Activated CD4-positive, alpha-beta T cell treated with anti-CD3 and anti-CD28 coated beads for 36 hours (primary cell): ENCODE results near the gene MANEAL. TPM values are rescaled to one million over a fixed set of nuclear protein-coding genes. Genes with fewer than 3 reads are reported as not detected.
"Not testable (repeated sequence)": the region's sequence is repeated elsewhere in the genome, so short reads cannot be mapped to it uniquely, and the experiment has no call there.

Experiments
- ATAC-seq: fragments of 200-7000 bp; cut with Tn5 transposase; one replicate; pipeline ENCODE4 v1.10.0; 2021; ENCODE audit warnings: mild to moderate bottlenecking, moderate library complexity
- CTCF ChIA-PET: fragments of 350-600 bp; sonication (Branson Sonifier 250); formaldehyde crosslinking; loops from one replicate; lab custom pipeline; 2021; ENCODE audit warnings: antibody characterized with exemption; lab: Charles Lee
- POLR2A ChIA-PET: fragments of 350-600 bp; sonication (Branson Sonifier 250); formaldehyde crosslinking; loops from one replicate; lab custom pipeline; 2021; ENCODE audit warnings: antibody characterized with exemption, inconsistent platforms; lab: Charles Lee
- DNase-seq: peaks from one replicate; pipeline ENCODE4 v3.0.0-alpha.2; 2020
- H3K27ac Mint-ChIP-seq: one replicate; pipeline ENCODE4 v1.8.0; 2021; ENCODE audit warnings: mixed read lengths
- H3K27me3 Mint-ChIP-seq: one replicate; pipeline ENCODE4 v1.8.0; 2021; ENCODE audit warnings: mixed read lengths
- H3K36me3 Mint-ChIP-seq: one replicate; pipeline ENCODE4 v1.8.0; 2021; ENCODE audit warnings: low read depth, mixed read lengths
- H3K4me1 Mint-ChIP-seq: one replicate; pipeline ENCODE4 v1.8.0; 2021; ENCODE audit warnings: mixed read lengths
- H3K4me3 Mint-ChIP-seq: one replicate; pipeline ENCODE4 v1.8.0; 2021; ENCODE audit warnings: mild to moderate bottlenecking, moderate library complexity, mixed read lengths
- H3K9me3 Mint-ChIP-seq: one replicate; pipeline ENCODE4 v1.8.0; 2021; ENCODE audit warnings: low read depth, mixed read lengths
- intact Hi-C, 2 experiments: fragments of 100-400 bp; cut with DNase I in 1 of 2; cut with micrococcal nuclease in 1 of 2; formaldehyde crosslinking; loops; one replicate each; pipeline versions ENCODE4 v1.14.2 to v1.15.1; 2022 to 2024; cut with DNase I, micrococcal nuclease
- total RNA-seq, 2 experiments: library from RNA; stranded (reverse); gene quantifications; one replicate each; pipeline ENCODE4 v1.2.3, GENCODE V29; 2021

Gene MANEAL
- total RNA-seq, 2 experiments from 2014 or later, result 1.0 TPM

DNA sequence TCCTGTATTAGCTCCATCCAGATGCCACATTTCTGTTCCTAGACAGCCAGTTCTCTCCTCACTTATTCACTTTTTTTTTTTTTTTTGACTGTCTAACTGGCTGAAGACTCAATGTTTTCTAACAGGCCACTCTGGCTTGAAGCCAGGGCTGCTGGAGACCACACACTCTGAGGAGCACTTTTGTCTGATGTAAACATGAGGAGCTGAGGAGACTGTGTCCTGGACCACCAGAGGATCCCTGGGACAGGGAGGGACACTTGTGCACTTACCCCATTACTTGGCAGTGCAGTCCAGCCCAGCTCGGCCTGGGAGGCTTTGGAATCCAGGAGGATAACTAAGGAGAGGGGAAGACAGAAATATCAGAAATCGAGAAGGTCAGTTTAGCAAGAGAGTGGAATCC, 31.1 kb upstream of the MANEAL start:
- DNase-seq, result no peak
- Mint-ChIP-seq H3K4me1 (peaks cover 18% of the 10 kb centered on the region), H3K36me3 (no peaks in the 10 kb centered on the region), H3K27ac (no peak overlapping the region), H3K4me3 (no peak overlapping the region), H3K9me3 (no peaks in the 10 kb centered on the region), H3K27me3 (peaks cover 48% of the 10 kb centered on the region)
- ChIA-PET POLR2A (interaction anchor here (0.6 to 0.7 kb wide), 2 partner anchors 13 to 20 kb away, joined by 3 to 5 read pairs; no protein-coding TSS in a partner anchor), CTCF (interaction anchor here (0.8 kb wide), 1 partner anchor 27 kb away, joined by 3 read pairs; no protein-coding TSS in a partner anchor)
- intact Hi-C loops, result no loop called here
- no peak for ATAC-seq

DNA sequence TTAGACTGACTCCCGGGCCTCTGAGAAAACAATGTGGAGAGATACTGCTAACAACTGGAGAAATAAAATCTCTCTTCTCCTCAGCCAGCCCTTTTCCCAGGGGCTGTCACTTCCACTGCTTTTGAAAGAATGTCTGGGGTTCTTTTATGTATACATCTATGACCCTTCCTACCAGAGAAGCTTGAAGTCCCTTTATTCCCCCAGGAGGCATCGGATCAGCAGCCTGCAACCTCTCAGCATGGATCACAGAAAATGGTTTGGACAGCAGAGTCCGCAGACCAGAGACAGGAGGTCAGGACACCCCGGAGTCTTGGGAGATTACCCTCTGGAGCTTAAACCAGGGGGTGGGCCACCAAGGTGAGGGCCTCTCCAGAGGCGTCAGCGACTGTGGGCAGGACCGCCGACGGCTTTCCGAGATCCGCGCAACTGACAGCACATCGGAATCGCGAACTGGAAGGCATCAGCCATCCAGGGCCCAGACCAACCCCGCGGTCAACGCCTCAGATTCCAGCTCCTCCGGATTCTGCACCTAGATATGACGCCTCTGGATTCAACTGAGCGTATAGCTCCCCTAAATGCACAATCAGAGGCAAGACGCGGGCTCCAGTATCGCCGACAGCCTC, 29.7 kb upstream of the MANEAL start:
- DNase-seq, result no peak
- peaks cover 18% of the 10 kb centered on the region for H3K4me1 Mint-ChIP-seq
- ChIA-PET CTCF (interaction anchor here (0.8 kb wide), 1 partner anchor 82 kb away, joined by 3 read pairs; no protein-coding TSS in a partner anchor), POLR2A (no interaction called here)
- ATAC-seq, result no peak
- no peaks in the 10 kb centered on the region for H3K36me3 Mint-ChIP-seq
- H3K27ac Mint-ChIP-seq, result no peak overlapping the region
- intact Hi-C loops, result no loop called here
- no peaks in the 10 kb centered on the region for H3K9me3 Mint-ChIP-seq
- no peak overlapping the region for H3K4me3 Mint-ChIP-seq
- peaks cover 57% of the 10 kb centered on the region for H3K27me3 Mint-ChIP-seq

DNA sequence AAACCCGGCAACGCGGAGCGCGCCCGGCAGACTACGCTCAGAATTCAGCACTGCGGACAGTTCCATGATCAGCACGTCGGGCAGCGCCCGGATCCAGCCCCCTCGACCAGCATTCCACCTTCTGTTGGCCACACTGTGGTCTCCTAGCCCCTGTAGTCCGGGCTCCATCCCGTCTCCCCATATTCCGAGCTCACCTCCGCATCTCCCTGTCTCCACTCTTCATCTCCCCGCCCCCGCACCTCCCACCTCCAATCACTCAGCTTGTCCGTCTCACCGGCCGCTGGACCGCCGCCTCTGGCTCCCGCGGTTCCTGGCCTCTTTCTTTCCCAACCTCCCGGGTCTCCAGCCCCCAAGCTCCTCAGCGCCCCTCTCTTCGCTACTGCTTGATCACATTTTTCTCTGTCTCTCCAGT, 29.2 kb upstream of the MANEAL start:
- ATAC-seq (no peak), DNase-seq (peak; percentile 78)
- ChIA-PET POLR2A (no interaction called here), CTCF (interaction anchor here (0.8 to 1.2 kb wide), 2 partner anchors 82 to 95 kb away, joined by 3 read pairs; partner anchors contain the start of gene MTF1)
- H3K36me3 Mint-ChIP-seq, result no peaks in the 10 kb centered on the region
- H3K9me3 Mint-ChIP-seq, result no peaks in the 10 kb centered on the region
- H3K4me1 Mint-ChIP-seq, result peaks cover 18% of the 10 kb centered on the region
- no peak overlapping the region for H3K27ac Mint-ChIP-seq
- intact Hi-C loops, result no loop called here
- peaks cover 62% of the 10 kb centered on the region for H3K27me3 Mint-ChIP-seq
- H3K4me3 Mint-ChIP-seq, result no peak overlapping the region

DNA sequence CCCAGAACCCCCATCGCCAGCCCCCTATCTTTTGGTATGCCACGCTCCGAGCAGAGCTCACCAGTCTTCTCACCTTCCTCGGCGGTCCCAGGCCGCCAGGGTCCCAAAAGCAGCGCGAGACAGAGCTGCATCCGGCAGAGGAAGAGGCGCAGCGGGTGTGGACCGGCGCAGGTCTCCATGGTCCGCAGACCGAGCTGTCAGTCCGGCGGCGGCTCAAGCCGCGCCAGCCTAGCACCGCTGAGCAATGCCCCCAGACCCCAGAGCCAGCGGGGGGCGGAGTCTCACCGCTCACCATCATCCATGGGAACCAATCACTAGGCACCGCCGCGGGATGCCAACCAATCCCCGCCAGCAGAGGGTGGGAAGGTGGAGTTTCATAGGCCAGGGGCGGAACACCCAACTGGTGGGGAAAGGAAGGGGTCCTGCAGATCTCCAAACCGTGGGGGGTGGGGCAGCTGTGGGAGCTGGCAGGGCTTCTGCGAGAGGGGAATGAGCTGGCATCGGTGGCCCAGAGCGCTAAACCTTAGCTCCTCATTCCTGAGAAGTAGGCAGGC, 28.7 kb upstream of the MANEAL start, which contains the start of gene EPHA10:
Gene EPHA10 (minus strand): TSS at position 233 of the 554 bp plus-strand sequence. CDS start 54 bp downstream, at position 179.
- intact Hi-C loops, result no loop called here

DNA sequence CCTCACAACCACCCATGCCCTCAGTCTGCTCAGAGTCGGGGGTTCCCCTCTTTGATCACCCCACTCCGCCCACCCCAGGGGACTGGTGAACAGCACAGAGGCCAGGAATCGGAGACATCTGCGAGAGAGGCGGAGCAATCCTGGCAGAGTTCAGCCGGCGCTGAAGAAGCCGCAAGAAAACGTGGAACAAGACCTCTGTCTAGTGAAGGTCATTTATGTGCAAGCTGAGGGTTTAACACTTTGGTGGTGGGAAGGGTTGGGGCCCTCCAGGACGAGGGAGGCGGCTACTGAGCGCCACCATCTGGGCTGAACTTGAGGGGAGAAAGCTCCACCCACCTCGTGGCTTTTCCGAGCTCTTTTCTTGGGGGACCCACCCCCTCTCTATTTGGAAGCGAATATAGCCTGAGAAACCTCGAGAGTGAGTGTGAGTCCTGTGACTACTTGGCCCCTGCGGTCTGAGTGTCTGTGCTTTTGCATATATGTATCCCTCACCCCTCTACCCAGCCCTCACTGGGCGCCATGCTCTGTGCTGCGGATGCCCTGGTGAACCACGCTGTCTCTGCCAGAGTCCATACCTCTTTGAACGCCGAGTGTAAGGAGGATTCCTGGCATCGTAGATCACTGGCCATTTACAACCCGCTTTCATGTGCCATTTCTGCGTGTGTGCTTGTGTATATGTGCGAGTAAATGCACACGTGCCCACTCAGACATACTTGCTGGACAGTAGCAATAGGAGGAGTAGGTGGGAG, 27.6 kb upstream of the MANEAL start:
- Mint-ChIP-seq H3K27me3 (peaks cover 72% of the 10 kb centered on the region), H3K4me3 (peak overlapping the region; percentile 30), H3K4me1 (peaks cover 18% of the 10 kb centered on the region), H3K27ac (no peak overlapping the region), H3K36me3 (no peaks in the 10 kb centered on the region), H3K9me3 (no peaks in the 10 kb centered on the region)
- ChIA-PET POLR2A (no interaction called here), CTCF (interaction anchor here (0.6 to 1.0 kb wide), 4 partner anchors 30 to 73 kb away, joined by 3 to 5 read pairs (median 3); no protein-coding TSS in a partner anchor)
- peak; percentile 67 for DNase-seq
- intact Hi-C loops, result loop anchor here in 1 of 2 experiments (1.0 kb wide), 1 partner anchor 74 kb away; the partner anchor contains the start of gene CDCA8
- peak; percentile 83 for ATAC-seq

More for the DNA sequence above, 28.7 kb upstream of the MANEAL start, which contains the start of gene EPHA10:
- Mint-ChIP-seq H3K4me3 (peak within 1 kb of the TSS; percentile 30), H3K9me3 (no peaks in the 10 kb centered on the region), H3K27me3 (peaks cover 64% of the 10 kb centered on the region), H3K4me1 (peaks cover 18% of the 10 kb centered on the region), H3K36me3 (no peaks in the 10 kb centered on the region), H3K27ac (no peak within 1 kb of the TSS)
- ChIA-PET POLR2A (no interaction called here), CTCF (interaction anchor here (1.2 kb wide), 1 partner anchor 95 kb away, joined by 3 read pairs; the partner anchor contains the start of gene MTF1)
- no peak for ATAC-seq
- no peak for DNase-seq

DNA sequence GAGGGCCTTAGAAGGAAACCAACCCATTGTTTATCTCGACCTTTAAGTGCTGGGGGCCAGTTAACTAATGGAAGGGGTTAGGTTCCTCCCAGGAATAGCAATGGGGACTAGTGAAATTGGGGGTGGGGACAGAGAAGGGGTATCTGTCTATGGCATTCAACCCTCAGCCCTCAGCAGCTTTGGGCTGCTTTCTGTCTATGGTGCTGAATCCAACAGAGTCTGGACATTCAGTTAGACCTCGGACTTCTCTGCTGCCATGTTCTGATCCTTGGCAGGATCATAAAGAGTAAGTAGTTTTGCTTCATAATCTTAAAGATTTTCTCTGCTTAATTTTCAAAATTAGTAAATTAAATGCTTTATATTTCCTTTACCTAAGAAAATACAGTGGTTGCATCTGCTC, 26.2 kb upstream of the MANEAL start:
- peaks cover 66% of the 10 kb centered on the region for H3K27me3 Mint-ChIP-seq
- intact Hi-C loops, result no loop called here
- ATAC-seq, result no peak
- POLR2A ChIA-PET, result no interaction called here
- H3K27ac Mint-ChIP-seq, result no peak overlapping the region
- H3K9me3 Mint-ChIP-seq, result no peaks in the 10 kb centered on the region
- CTCF ChIA-PET, result no interaction called here
- no peak for DNase-seq
- H3K36me3 Mint-ChIP-seq, result no peaks in the 10 kb centered on the region
- no peak overlapping the region for H3K4me3 Mint-ChIP-seq
- H3K4me1 Mint-ChIP-seq, result peaks cover 18% of the 10 kb centered on the region

DNA sequence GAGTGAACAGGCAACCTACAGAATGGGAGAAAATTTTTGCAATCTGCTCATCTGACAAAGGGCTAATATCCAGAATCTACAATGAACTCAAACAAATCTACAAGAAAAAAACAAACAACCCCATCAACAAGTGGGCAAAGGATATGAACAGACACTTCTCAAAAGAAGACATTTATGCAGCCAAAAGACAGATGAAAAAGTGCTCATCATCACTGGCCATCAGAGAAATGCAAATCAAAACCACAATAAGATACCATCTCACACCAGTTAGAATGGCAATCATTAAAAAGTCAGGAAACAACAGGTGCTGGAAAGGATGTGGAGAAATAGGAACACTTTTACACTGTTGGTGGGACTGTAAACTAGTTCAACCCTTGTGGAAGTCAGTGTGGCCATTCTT, 22.2 kb upstream of the MANEAL start:
- peaks cover 34% of the 10 kb centered on the region for H3K27me3 Mint-ChIP-seq
- POLR2A ChIA-PET, H3K4me3 Mint-ChIP-seq, H3K9me3 Mint-ChIP-seq, H3K36me3 Mint-ChIP-seq, H3K4me1 Mint-ChIP-seq, H3K27ac Mint-ChIP-seq, DNase-seq, intact Hi-C loops, ATAC-seq: not testable (repeated sequence)
- CTCF ChIA-PET, result interaction anchor here (1.1 kb wide), 1 partner anchor 14 kb away, joined by 3 read pairs; no protein-coding TSS in a partner anchor

DNA sequence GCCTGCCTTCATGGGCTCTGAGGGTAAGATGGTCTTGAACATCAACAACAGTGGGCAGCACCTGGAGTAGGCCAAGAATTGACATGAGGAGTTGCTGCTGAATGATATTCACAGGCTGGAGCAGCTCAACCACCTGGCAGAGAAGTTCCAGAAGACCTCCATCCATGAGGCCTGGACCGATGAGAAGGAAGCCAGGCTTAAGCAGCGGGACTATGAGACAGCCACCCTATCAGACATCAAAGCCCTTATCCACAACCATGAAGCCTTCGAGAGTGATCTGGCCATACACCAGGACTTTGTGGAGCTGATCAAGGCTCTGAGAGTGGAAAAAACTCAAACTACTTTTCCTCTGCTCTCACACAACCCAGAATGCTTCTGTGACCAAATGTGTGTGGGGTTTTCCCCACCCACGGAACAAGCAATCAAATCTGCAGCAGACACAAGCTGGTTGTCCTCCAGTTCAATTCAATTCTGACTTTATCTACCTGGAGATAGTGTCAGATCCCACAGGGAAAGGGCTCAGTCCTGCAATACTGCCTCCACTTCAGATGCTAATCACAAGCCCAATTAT, 16.6 kb upstream of the MANEAL start:
- H3K36me3 Mint-ChIP-seq, result no peaks in the 10 kb centered on the region
- peaks cover 6% of the 10 kb centered on the region for H3K27me3 Mint-ChIP-seq
- POLR2A ChIA-PET, result no interaction called here
- no peaks in the 10 kb centered on the region for H3K9me3 Mint-ChIP-seq
- H3K4me1 Mint-ChIP-seq, result peaks cover 10% of the 10 kb centered on the region
- CTCF ChIA-PET, result interaction anchor here (0.7 kb wide), 1 partner anchor 8 kb away, joined by 3 read pairs; no protein-coding TSS in a partner anchor
- peak; percentile 60 for DNase-seq
- H3K27ac Mint-ChIP-seq, result no peak overlapping the region
- intact Hi-C loops, result no loop called here
- no peak overlapping the region for H3K4me3 Mint-ChIP-seq
- peak; percentile 83 for ATAC-seq

DNA sequence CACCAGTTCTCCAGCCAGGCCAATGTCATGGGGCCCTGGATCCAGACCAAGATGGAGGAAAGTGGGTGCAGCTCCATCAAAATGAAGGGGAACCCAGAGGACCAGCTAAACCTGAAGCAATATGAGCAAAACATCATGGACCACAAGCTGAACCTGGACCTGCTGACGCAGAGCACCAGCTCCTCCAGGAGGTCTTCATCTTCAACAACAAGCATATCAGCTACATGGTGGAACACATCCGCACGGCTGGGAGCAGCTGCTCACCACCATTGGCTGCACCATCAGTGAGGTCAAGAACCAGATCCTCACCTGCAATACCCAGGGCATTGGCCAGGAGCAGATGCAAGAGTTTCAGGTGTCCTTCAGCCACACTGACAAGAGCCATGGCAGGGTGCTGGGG, 15.0 kb upstream of the MANEAL start:
- CTCF ChIA-PET, result no interaction called here
- Mint-ChIP-seq H3K27me3 (peaks cover 5% of the 10 kb centered on the region), H3K4me3 (no peak overlapping the region)

DNA sequence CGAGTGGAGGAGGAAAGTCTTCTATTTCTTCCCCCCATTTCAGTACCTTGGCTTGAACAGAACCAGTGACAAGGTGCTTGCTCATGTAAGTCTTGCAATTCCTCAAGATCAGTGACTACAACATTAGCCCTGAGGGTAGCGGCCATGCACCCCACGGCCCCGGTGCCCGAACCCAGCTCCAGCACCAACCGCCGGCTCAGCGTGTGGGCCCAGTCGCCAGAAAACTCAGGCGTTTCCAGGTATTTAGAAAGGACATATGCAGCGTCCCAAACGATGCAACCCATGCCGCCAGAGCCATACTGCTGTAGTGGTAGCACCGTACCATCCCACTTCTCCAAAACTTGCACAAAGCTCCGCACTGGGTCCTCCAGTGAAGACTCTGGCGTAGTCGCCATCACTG, 11.2 kb upstream of the MANEAL start:
- no peak for ATAC-seq
- Mint-ChIP-seq H3K4me1 (peaks cover under 1% of the 10 kb centered on the region), H3K27me3 (peaks cover 19% of the 10 kb centered on the region), H3K9me3 (no peaks in the 10 kb centered on the region), H3K27ac (no peak overlapping the region), H3K36me3 (no peaks in the 10 kb centered on the region), H3K4me3 (no peak overlapping the region)
- CTCF ChIA-PET, result interaction anchor here (1.0 kb wide), 2 partner anchors 10 to 275 kb away, joined by 3 read pairs; no protein-coding TSS in a partner anchor
- POLR2A ChIA-PET, result interaction anchor here (0.6 kb wide), 1 partner anchor 64 kb away, joined by 11 read pairs; no protein-coding TSS in a partner anchor
- no peak for DNase-seq
- intact Hi-C loops, result no loop called here

More for the DNA sequence above, 15.0 kb upstream of the MANEAL start:
- H3K36me3 Mint-ChIP-seq, result no peaks in the 10 kb centered on the region
- POLR2A ChIA-PET, result no interaction called here
- DNase-seq (no peak), ATAC-seq (no peak)
- no peaks in the 10 kb centered on the region for H3K9me3 Mint-ChIP-seq
- H3K27ac Mint-ChIP-seq, result no peak overlapping the region
- intact Hi-C loops, result no loop called here
- peaks cover 10% of the 10 kb centered on the region for H3K4me1 Mint-ChIP-seq
